Ramos (cell line): ENCODE data around the gene EZH2.

ENCODE experiments used
- in situ Hi-C: fragments of 300-500 bp; cut with MboI; formaldehyde crosslinking; loops from one replicate; pipeline ENCODE4 v1.14.3; 2022; ENCODE audit warnings: low sequenced_read_pairs; ENCODE audit not compliant: unreplicated experiment

The EZH2 gene

GRCh38 chr7:148903504-148903903 is 19.4 kb upstream of the EZH2 start:
- in situ Hi-C loops, result no loop called here

GRCh38 chr7:148901178-148901577 is 17.1 kb upstream of the EZH2 start:
- in situ Hi-C loops, result no loop called here

- in situ Hi-C loops, result no loop called here
Observed at GRCh38 chr7:148898845-148899484, 14.9 kb upstream of the EZH2 start.

GRCh38 chr7:148894591-148894990 is 10.5 kb upstream of the EZH2 start:
- in situ Hi-C loops, result no loop called here

- in situ Hi-C loops, result no loop called here
Observed at GRCh38 chr7:148893071-148893470, 9.0 kb upstream of the EZH2 start.

- in situ Hi-C loops, result no loop called here
Observed at GRCh38 chr7:148888300-148888699, 4.2 kb upstream of the EZH2 start.

GRCh38 chr7:148886844-148887243 is 2.8 kb upstream of the EZH2 start:
- in situ Hi-C loops, result no loop called here

GRCh38 chr7:148884299-148885022 is 370 bp upstream of the EZH2 start:
- in situ Hi-C loops, result no loop called here

GRCh38 chr7:148883266-148884048 is 634 bp downstream of the EZH2 start:
- in situ Hi-C loops, result no loop called here

GRCh38 chr7:148882841-148883265 is 1.2 kb downstream of the EZH2 start:
- in situ Hi-C loops, result no loop called here

- in situ Hi-C loops, result no loop called here
Observed at GRCh38 chr7:148882192-148882591, 1.9 kb downstream of the EZH2 start.

GRCh38 chr7:148878317-148878716 is 5.8 kb downstream of the EZH2 start:
- in situ Hi-C loops, result no loop called here

GRCh38 chr7:148877517-148877916 is 6.6 kb downstream of the EZH2 start:
- in situ Hi-C loops, result no loop called here

- in situ Hi-C loops, result no loop called here
Observed at GRCh38 chr7:148872188-148872587, 11.9 kb downstream of the EZH2 start.

GRCh38 chr7:148871551-148871950 is 12.5 kb downstream of the EZH2 start:
- in situ Hi-C loops, result no loop called here

- in situ Hi-C loops, result no loop called here
Observed at GRCh38 chr7:148871030-148871429, 13.1 kb downstream of the EZH2 start.

GRCh38 chr7:148868378-148868674 is 15.8 kb downstream of the EZH2 start:
- in situ Hi-C loops, result no loop called here

- in situ Hi-C loops, result no loop called here
Observed at GRCh38 chr7:148867596-148868377, 16.3 kb downstream of the EZH2 start.

GRCh38 chr7:148866362-148866761 is 17.7 kb downstream of the EZH2 start:
- in situ Hi-C loops, result no loop called here

GRCh38 chr7:148865283-148865682 is 18.8 kb downstream of the EZH2 start:
- in situ Hi-C loops, result no loop called here

- in situ Hi-C loops, result no loop called here
Observed at GRCh38 chr7:148863324-148863723, 20.8 kb downstream of the EZH2 start.
